Stimulated activated CD8-positive, alpha-beta memory T cell treated with anti-CD3 and anti-CD28 coated beads, Interleukin-7, amount 100 ng/mL, for 4 hours (primary cell): ENCODE results near the gene PIGU.
"Not testable (repeated sequence)": the region's sequence is repeated elsewhere in the genome, so short reads cannot be mapped to it uniquely, and the experiment has no call there.

Experiments
- DNase-seq, 2 donors: peaks; one replicate each; pipeline ENCODE4 v3.0.0-alpha.2; 2020; ENCODE audit warnings: low read depth in 2 of 2

PIGU gene

GRCh38 chr20:34663213-34663943, 13.5 kb downstream of the PIGU start:
- DNase-seq, result no peak

DNA sequence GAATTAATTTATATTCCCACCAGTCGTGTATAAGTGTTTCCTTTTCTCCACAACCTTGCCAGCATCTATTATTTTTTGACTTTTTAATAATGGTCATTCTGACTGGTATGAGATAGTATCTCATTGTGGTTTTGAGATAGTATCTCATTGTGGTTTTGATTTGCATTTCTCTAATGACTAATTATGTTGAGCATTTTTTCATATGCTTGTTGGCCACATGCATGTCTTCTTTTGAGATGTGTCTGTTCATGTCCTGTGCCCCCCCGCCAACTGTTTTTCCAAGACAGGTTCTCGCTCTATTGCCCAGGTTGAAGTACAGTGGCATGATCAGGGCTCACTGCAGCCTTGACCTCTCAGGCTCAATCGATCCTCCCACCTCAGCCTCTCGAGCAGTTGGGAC, 15.1 kb downstream of the PIGU start:
- not testable (repeated sequence) for DNase-seq

- DNase-seq, result not testable (repeated sequence)
These were observed 18.2 kb downstream of the PIGU start for GRCh38 chr20:34658654-34659053.

GRCh38 chr20:34654207-34654744, 22.6 kb downstream of the PIGU start:
- DNase-seq, result no peak

DNA sequence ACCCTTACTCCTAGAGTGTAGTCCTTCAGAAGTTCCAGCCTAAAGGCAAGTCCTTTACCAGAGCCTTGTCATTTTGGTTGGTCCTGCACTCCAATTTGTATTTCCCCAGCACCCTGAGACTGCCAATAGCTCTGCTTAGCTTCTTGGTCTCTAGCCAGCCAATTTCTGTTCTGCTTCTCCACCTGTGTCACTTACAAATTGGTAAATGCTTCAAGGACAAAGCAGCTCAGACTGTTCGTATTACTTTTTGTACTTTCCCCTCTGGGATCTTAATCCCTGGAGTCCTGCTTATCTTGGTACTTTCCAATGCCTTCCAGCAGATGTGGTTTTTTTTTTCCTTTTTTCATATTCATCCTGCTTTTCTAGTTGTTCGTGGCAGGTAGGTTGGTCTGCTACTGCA, 25.7 kb downstream of the PIGU start:
- DNase-seq, result no peak

GRCh38 chr20:34647737-34648136, 29.2 kb downstream of the PIGU start:
- DNase-seq, result no peak

DNA sequence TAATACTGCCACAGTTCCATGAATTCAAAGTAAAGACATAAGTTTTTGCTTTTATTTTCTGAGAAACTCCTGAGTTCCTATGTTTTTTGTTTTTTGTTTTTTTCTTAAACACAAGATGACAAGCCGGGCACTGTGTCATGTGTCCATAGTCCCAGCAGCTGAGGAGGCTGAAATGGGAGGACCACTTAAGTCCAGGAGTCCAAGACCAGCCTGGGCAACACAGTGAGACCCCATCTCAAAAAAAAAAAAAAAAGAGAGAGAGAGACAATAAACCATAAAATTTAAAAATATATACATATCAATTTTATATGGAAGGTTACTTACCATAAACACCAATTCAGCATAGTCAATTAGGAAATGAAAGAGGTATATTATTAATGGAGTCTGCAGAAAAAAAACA, 31.9 kb downstream of the PIGU start:
- DNase-seq, result no peak

- DNase-seq, result no peak
These were observed 32.5 kb downstream of the PIGU start for GRCh38 chr20:34644345-34644744.

DNA sequence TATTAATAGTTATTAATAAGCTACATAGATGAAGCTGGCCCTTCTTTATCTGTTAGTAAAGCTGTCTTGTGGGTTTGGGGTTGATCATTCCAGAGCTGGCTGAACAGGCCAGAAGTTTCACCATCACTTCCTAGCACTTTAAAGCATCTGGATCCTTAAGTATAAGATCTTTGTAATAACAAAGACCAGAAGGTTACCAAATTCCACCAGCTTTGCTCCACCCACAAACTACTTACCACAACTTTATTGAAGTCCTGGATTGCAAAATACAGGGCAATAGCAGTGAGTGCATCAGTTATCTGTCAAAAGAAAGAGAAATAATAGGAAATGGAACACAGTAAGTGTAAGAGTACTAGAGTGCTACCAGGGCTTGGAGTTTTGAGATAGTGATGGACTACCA, 33.0 kb downstream of the PIGU start:
- DNase-seq, result no peak

DNA sequence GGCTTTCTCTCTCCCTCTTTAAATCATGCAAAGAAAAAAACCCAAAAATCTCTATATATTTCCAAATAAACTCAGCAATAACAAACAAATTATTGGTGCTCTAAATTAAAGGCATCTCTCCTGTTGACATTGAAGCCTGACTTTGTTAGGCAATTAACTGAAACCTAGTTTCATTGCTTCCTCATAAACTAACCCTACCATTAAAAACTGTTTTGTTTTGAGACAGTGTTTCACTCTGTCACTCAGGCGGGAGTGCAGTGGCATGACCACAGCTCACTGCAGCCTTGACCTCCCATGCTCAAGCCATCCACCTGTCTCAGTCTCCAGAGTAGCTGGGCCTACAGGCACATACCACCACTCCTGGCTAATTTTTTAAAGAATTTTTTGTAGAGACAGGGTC, 34.9 kb downstream of the PIGU start:
- DNase-seq, result no peak

GRCh38 chr20:34639755-34640222, 37.1 kb downstream of the PIGU start:
- no peak for DNase-seq

- DNase-seq, result no peak
These were observed 38.4 kb downstream of the PIGU start for GRCh38 chr20:34638532-34638931.

DNA sequence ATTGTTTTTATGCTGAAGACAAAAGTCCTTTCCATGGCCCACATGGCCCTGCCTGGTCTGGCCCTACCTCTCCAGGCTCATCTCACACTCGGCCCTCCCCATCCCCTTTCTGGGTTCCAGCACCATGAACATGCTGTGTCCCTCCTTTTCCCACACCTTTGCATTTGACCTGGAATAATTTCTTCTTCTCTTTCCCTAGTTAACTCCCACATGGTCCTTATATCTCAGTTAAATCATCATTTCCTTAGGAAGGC, 38.9 kb downstream of the PIGU start:
- no peak for DNase-seq

DNA sequence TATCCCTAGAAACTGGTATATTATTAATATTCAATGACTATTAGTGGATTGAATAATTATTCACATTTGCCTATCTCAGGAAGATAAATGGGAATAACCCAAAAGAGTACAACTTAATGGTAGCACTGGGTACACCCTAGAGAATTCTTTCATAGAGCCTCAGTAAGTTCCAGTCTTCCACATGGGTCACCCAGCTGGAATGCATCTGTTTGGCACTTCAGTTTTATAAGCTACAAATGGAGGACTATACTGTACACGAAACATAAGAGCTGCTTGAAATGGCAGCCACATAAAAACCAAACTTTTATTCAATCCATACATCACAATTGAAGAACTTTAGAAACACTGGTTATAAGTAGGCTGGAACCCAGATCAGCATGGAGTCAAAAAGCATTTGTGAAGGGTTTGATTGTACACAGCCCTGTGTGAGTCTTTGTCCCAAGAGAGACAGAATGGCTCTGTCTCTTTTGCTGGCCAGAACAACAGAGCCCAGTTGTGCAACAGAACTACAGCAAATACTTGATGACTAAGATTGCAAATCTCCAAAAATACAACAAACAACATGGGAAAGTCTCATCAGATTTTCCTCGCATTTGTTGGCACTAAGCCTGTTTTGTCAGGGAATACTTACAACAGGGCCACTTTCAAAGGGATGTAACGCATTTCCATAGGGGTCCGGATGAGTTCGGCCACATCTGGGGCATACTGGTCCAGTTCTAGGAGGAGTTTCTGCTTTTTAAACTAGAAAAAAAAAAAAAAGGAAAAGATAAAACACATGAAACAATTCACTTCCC, 39.5 kb downstream of the PIGU start:
- no peak for DNase-seq

GRCh38 chr20:34636648-34637047, 40.2 kb downstream of the PIGU start:
- DNase-seq, result no peak

- no peak for DNase-seq
These were observed 42.5 kb downstream of the PIGU start for GRCh38 chr20:34634392-34634791.

DNA sequence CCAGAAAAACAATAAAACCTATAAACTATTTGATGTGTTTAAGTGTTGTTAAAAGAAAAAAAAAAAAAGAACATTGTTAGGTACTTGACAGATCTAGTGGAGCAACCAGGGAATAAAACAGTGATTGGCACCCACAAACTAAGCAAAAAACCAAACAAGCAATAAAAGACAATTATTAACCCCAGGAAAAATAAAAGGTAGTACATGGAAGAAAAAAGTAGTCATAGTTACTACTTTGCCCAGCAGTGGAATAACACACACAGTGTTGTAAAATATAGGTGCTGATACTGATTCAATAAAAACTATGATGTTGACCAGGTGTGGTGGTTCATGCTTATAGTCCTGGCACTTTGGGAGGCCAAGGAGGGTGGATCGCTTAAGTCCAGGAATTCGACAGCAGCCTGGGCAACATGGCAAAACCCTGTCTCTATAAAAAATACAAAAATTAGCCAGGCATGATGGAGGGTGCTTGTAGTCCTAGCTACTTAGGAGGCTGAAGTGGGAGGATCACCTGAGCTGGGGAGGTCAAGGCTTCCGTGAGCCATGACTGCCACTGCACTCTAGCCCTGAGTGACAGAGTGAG, 43.9 kb downstream of the PIGU start:
- no peak for DNase-seq

DNA sequence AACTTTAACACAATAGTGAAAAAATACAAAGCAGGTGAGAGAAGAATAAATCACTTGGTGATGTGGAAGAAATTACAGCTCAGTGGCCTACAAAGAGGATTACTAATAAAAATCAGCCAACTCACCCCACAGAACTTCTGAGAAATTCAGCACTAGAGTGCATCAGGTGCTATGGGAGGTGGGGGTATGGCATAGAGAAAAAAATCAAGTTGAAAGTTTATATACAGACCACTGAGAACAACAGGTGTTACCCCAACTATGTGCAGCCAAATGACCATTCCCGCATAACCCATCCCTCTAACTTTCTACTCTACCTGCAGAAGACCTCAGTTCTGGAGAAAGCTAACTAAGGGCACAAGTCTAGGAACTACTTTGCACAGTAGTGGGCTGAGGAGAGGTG, 47.0 kb downstream of the PIGU start:
- no peak for DNase-seq

- DNase-seq, result no peak
These were observed 47.5 kb downstream of the PIGU start for GRCh38 chr20:34629342-34629741.

GRCh38 chr20:34628026-34628425, 48.9 kb downstream of the PIGU start:
- no peak for DNase-seq

DNA sequence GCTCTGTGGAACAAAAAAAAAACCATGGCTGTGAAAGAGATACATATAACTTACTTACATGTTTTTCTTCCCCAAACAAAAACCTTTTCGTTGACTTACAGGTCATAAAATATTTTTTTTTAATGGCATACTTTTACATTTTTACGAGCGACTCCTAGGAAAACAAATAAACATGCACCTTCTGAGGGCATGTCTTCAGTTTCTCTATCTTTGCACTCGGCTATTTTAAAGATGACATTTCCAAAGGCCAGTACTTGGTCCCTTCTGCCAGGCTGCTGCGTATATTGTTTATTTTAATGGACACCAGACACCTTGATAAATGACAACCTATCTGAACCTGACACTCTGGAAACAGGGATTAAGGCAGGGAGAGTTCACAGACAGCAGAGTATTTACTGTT, 49.4 kb downstream of the PIGU start:
- no peak for DNase-seq

GRCh38 chr20:34626992-34627391, 49.9 kb downstream of the PIGU start:
- DNase-seq, result no peak

- no peak for DNase-seq
These were observed 52.3 kb downstream of the PIGU start for GRCh38 chr20:34624629-34625028.
